BE2C (cell line): Measurements from ENCODE around the gene GLDC.

Experiments
- DNase-seq: peaks from one replicate; pipeline ENCODE4 v3.0.0-alpha.2; 2020
- H3K27me3 ChIP-seq: fragments of 250-450 bp; sonication (Bioruptor Pico); 2 replicates; pipeline ENCODE4 v1.5.1; 2020; ENCODE audit warnings: mild to moderate bottlenecking
- H3K36me3 ChIP-seq: fragments of 250-450 bp; sonication (Bioruptor Pico); 2 replicates; pipeline ENCODE4 v1.5.1; 2020; ENCODE audit warnings: mild to moderate bottlenecking
- H3K4me1 ChIP-seq: fragments of 250-450 bp; sonication (Bioruptor Pico); 2 replicates; pipeline ENCODE4 v1.5.1; 2020
- H3K4me3 ChIP-seq: 2 replicates; pipeline ENCODE4 v1.5.1; 2011; ENCODE audit warnings: low read depth, low read length
- H3K9me3 ChIP-seq: fragments of 250-450 bp; sonication (Bioruptor Pico); 2 replicates; pipeline ENCODE4 v1.5.1; 2020
- TF ChIP-seq, protein P1 (sequence below): IDR thresholded peaks from 2 replicates; pipeline ENCODE4 v1.5.1; 2012; ENCODE audit warnings: mild to moderate bottlenecking, low read depth, low read length

The GLDC gene

DNA sequence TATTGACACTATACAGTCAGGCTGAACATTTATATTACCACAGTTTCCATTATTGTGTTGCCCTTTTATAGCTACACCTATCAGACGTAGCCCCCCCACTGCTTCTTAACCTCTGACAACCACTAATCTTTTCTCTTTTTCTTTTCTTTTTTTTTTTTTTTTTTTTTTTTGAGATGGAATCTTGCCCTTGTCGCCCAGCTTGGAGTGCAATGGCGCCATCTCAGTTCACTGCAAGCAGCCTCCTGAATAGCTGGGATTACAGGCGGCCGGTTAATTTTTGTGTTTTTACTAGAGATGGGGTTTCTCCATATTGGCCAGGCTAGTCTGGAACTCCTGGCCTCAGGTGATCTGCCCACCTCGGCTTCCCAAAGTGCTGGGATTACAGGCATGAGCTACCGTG, 157.1 kb downstream of the GLDC start:
- peaks cover 32% of the 10 kb centered on the region for H3K36me3 ChIP-seq
- DNase-seq: peak; percentile 12
- no peak overlapping the region for H3K4me3 ChIP-seq
- H3K4me1 ChIP-seq: no peaks in the 10 kb centered on the region
- H3K27me3 ChIP-seq: no peaks in the 10 kb centered on the region
- H3K9me3 ChIP-seq: no peaks in the 10 kb centered on the region
- TF ChIP-seq, protein P1, sequence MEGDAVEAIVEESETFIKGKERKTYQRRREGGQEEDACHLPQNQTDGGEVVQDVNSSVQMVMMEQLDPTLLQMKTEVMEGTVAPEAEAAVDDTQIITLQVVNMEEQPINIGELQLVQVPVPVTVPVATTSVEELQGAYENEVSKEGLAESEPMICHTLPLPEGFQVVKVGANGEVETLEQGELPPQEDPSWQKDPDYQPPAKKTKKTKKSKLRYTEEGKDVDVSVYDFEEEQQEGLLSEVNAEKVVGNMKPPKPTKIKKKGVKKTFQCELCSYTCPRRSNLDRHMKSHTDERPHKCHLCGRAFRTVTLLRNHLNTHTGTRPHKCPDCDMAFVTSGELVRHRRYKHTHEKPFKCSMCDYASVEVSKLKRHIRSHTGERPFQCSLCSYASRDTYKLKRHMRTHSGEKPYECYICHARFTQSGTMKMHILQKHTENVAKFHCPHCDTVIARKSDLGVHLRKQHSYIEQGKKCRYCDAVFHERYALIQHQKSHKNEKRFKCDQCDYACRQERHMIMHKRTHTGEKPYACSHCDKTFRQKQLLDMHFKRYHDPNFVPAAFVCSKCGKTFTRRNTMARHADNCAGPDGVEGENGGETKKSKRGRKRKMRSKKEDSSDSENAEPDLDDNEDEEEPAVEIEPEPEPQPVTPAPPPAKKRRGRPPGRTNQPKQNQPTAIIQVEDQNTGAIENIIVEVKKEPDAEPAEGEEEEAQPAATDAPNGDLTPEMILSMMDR: no peak

DNA sequence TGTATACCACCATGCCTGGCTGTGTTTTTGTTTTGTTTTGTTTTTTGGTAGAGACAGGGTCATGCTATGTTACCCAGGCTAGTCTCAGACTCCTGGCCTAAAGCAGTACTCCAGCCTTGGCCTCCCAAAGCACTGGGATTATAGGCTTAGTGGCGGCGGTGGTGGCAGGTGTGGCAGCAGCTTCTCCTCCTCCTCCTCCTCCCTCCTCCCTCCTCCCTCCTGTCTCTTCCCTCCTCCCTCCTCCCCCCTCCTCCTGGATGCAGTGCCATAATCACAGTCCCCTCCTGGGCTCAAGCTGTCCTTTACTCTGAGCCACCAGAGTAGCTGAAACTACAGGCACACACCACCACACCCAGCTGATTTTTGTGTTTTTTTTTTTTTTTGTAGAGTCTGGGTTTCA, 161.3 kb downstream of the GLDC start:
- TF ChIP-seq, protein P1: no peak
- H3K36me3 ChIP-seq: peaks cover 49% of the 10 kb centered on the region
- DNase-seq: no peak
- H3K9me3 ChIP-seq: no peaks in the 10 kb centered on the region
- no peaks in the 10 kb centered on the region for H3K27me3 ChIP-seq
- no peak overlapping the region for H3K4me3 ChIP-seq
- no peaks in the 10 kb centered on the region for H3K4me1 ChIP-seq
